ENCODE results near the gene DHX16. TPM values are rescaled to one million over a fixed set of nuclear protein-coding genes. Genes with fewer than 3 reads are reported as not detected.
"Not testable (repeated sequence)": the region's sequence is repeated elsewhere in the genome, so short reads cannot be mapped to it uniquely, and the experiment has no call there.

Gene DHX16
- total RNA-seq, result 10 to 100 TPM; 25.9 to 35.1 TPM

DNA sequence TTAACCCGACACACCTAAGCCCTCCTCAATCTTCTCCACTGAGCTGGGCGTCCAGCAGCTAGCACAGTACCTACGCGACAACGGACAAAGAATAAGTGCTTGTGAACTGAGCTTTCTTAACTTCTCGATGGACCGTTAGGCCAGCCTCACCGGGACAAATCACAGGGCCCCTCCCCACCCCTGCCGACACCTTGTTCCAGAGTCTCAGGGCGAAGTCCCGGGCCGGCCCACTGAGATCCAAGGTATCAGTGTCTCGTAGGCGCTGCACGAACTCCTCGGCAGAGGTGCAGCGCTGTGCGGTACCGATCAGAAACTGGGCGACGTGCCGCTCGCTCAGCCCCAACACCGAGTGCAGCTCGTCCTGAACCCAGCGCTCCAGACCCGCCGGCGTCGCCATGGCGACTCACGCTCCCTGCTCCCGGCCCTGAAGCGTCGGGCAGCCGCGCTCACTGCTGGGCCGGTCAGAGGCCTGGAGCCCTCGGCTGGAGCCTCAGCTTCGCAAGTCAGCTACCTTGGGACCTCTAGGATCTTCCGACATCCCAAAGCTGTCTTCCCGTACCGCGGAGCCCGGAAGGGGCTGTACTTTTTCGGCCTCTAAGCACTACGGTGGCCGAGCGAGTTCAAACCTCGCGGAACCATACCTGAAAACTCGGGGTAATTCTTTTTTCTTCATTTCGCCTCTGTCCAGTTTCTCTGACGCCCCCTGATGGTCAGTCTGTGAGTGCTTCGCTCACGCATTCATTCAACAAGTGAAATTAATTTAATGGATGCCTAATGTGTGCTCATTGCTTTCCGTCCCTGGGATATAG is at the start of gene DHX16:
DHX16 (minus strand) TSS at position 562 of the 809 bp plus-strand sequence; CDS start at position 397, 165 bp downstream.
- intact Hi-C loops (cut with DNase I), result loop anchor here (2.0 to 5.0 kb wide), 2 partner anchors 46 to 190 kb away; partner anchors contain the start of gene ATAT1

DNA sequence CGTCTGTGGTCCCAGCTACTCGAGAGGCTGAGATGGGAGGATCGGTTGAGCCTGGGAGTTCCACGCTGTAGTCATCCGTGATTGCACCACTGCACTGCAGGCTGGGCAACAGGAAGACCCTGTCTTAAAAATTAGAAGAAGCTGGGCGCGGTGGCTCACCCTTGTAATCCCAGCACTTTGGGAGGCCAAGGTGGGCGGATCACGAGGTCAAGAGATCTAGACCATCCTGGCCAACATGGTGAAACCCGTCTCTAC is 49.1 kb upstream of the DHX16 start:
- H3K4me3 ChIP-seq, result peak overlapping the region; percentile 80
- DNase-seq, result peak; percentile 33
- H3K27me3 ChIP-seq, H3K4me1 ChIP-seq, H3K9me3 ChIP-seq: not testable (repeated sequence)
- H3K36me3 ChIP-seq, result peaks cover 20% of the 10 kb centered on the region
- intact Hi-C loops (cut with DNase I), result loop anchor here (1.0 kb wide), 1 partner anchor 43 kb away; no protein-coding TSS in a partner anchor
- H3K9ac ChIP-seq (ENCODE audit: low read depth in 2 of 2, low read length in 2 of 2), result peak overlapping the region; percentile 87 to 89
- H3K27ac ChIP-seq, result peak overlapping the region; percentile 95

More for the DNA sequence above, at the start of gene DHX16:
- TF ChIP-seq, protein P1, sequence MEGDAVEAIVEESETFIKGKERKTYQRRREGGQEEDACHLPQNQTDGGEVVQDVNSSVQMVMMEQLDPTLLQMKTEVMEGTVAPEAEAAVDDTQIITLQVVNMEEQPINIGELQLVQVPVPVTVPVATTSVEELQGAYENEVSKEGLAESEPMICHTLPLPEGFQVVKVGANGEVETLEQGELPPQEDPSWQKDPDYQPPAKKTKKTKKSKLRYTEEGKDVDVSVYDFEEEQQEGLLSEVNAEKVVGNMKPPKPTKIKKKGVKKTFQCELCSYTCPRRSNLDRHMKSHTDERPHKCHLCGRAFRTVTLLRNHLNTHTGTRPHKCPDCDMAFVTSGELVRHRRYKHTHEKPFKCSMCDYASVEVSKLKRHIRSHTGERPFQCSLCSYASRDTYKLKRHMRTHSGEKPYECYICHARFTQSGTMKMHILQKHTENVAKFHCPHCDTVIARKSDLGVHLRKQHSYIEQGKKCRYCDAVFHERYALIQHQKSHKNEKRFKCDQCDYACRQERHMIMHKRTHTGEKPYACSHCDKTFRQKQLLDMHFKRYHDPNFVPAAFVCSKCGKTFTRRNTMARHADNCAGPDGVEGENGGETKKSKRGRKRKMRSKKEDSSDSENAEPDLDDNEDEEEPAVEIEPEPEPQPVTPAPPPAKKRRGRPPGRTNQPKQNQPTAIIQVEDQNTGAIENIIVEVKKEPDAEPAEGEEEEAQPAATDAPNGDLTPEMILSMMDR (IDR thresholded peaks at IDR 0.05), result peak; percentile 83
- no peaks in the 10 kb centered on the region for H3K27me3 ChIP-seq
- H3K9ac ChIP-seq (ENCODE audit: low read depth in 2 of 2, low read length in 2 of 2), result peak within 1 kb of the TSS; percentile 85 to 96
- H3K36me3 ChIP-seq, result peaks cover 11% of the 10 kb centered on the region
- peak; percentile 98 for DNase-seq
- H3K27ac ChIP-seq, result peak within 1 kb of the TSS; percentile 75
- peak within 1 kb of the TSS; percentile 96 for H3K4me3 ChIP-seq
- H3K9me3 ChIP-seq, result no peaks in the 10 kb centered on the region
- peaks cover 9% of the 10 kb centered on the region for H3K4me1 ChIP-seq

DNA sequence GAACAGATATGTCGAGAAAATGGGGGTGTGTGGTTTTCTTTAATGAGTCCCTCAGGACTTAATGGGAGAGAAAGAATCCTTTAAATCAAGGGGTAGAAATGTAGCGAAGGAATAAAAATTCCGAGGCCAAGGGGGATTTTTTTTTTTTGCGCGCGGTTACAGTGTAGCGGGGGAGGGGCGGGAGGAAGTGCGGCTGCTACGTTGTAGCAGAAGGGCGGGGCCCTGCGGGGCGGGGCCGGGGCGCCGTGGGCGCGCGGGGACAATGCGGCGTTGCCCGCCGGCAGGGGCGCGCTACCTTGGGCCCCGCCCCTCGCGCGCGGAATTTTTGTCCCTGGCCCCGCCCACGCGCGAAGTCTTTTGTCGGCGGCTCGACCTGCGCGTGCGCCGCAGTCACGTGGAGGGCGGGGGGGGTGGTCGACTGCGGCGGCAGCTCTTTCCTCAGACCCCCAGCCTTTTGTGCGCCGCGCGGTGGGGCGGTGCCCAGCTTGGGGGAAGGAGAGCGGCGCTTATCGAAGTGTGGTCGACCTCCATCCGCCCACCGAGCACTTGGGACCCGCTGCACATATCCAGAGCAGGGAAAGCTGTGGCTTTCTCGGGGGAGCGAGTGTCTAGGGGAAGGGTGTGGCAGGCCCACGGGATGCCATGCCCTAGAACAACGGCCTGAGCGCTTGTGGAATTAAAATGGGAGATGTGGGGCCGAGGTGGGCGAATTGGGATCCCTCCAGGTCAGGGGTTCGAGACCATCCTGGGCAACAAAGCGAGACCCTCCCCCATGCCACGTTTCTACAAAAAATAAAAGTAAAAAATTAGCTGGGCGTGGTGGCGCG is 48.6 kb upstream of the DHX16 start:
- Histone ChIP-seq H3K4me3 (peak overlapping the region; percentile 80), H3K9me3 (no peaks in the 10 kb centered on the region), H3K27ac (peak overlapping the region; percentile 95), H3K9ac (ENCODE audit: low read depth in 2 of 2, low read length in 2 of 2) (peak overlapping the region; percentile 87 to 89), H3K27me3 (no peaks in the 10 kb centered on the region), H3K36me3 (peaks cover 20% of the 10 kb centered on the region), H3K4me1 (peaks cover 3% of the 10 kb centered on the region)
- TF ChIP-seq, protein P1 (IDR thresholded peaks at IDR 0.05), result peak; percentile 52
- DNase-seq, result peak; percentile 91
- intact Hi-C loops (cut with DNase I), result loop anchor here (1.0 kb wide), 1 partner anchor 42 kb away; no protein-coding TSS in a partner anchor

DNA sequence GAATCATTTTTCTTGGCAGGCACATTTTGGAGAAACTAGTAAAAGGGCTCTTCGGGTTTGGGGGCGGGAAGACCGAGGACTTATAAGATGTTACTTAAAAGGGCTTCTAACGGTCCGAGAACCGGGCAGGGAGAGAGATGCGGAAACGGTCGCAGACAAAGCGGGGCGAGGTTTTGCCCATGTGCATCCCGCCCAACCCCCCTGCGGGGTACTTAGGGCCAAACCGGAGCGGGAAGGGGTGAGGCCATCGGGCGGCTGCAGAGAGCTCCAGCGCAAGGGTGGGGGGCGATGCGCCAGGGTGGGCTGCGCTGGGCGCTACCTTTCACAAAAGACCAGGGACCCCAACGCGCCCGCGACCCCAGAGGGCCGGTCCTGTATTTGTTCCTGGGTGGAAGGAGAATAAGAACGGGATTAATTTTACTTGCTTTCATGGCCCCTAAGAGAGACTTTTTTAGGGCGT is 48.0 kb upstream of the DHX16 start:
- intact Hi-C loops (cut with DNase I), result no loop called here
- H3K4me1 ChIP-seq, result peaks cover 7% of the 10 kb centered on the region
- TF ChIP-seq, protein P1 (IDR thresholded peaks at IDR 0.05), result no peak
- peak overlapping the region; percentile 95 for H3K27ac ChIP-seq
- peak; percentile 78 for DNase-seq
- H3K27me3 ChIP-seq, result no peaks in the 10 kb centered on the region
- H3K9me3 ChIP-seq, result no peaks in the 10 kb centered on the region
- peak overlapping the region; percentile 80 to 83 for H3K9ac ChIP-seq (ENCODE audit: low read depth in 2 of 2, low read length in 2 of 2)
- H3K4me3 ChIP-seq, result peak overlapping the region; percentile 80
- H3K36me3 ChIP-seq, result peaks cover 20% of the 10 kb centered on the region

DNA sequence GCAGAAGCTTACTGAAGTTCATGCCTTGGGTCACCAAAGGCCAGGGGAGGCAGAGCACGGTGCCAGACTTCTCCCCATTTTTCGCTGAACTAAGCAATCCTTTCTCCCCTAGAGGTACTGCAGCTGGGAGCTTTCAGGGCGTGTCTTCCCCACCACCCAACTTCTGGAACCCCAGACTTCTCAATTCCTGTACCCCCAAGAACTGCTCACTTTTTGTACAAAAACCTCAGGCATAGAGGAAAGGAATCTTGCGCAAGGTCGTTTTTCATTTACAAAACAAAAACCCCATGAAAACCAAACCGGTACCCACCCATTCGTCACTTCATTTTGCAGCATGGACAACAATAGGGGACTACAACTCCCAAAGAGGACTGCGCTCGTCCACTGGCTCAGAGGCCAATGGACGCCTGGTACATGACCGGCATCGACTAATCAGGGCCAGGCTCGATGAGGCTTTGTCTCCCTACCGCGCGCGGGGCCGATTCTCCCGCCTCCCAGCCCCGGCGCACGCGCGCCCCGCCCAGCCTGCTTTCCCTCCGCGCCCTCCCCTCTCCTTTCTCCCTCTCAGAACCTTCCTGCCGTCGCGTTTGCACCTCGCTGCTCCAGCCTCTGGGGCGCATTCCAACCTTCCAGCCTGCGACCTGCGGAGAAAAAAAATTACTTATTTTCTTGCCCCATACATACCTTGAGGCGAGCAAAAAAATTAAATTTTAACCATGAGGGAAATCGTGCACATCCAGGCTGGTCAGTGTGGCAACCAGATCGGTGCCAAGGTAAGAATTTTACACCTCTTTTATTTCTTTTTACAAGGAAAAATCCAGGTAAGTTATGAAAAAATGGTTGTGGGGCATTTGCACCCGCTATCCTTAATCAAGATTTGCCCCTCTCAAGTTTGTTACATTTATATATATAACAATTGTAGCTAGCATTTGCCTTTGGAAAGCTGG is 47.3 kb upstream of the DHX16 start, which contains the start of gene TUBB:
TUBB (plus strand) TSS at position 562 of the 947 bp plus-strand sequence; CDS start at position 717, 155 bp downstream.
- peaks cover 7% of the 10 kb centered on the region for H3K4me1 ChIP-seq
- H3K27me3 ChIP-seq, result no peaks in the 10 kb centered on the region
- H3K36me3 ChIP-seq, result peaks cover 18% of the 10 kb centered on the region
- peak within 1 kb of the TSS; percentile 80 to 83 for H3K9ac ChIP-seq (ENCODE audit: low read depth in 2 of 2, low read length in 2 of 2)
- intact Hi-C loops (cut with DNase I), result no loop called here
- peak within 1 kb of the TSS; percentile 80 for H3K4me3 ChIP-seq
- H3K9me3 ChIP-seq, result no peaks in the 10 kb centered on the region
- peak within 1 kb of the TSS; percentile 95 for H3K27ac ChIP-seq
- peak; percentile 97 for DNase-seq
- TF ChIP-seq, protein P1 (IDR thresholded peaks at IDR 0.05), result no peak

Data from colonic mucosa (tissue), 4 donors.